ENCODE data around the gene OTUB1. TPM values are rescaled to one million over a fixed set of nuclear protein-coding genes. Genes with fewer than 3 reads are reported as not detected.

Gene OTUB1
- total RNA-seq, 3 donors from 2014 or later (not counting 1 experiment from before 2014, with no cell fraction given), result 73.6 to 88.9 (median 82.4) TPM

DNA sequence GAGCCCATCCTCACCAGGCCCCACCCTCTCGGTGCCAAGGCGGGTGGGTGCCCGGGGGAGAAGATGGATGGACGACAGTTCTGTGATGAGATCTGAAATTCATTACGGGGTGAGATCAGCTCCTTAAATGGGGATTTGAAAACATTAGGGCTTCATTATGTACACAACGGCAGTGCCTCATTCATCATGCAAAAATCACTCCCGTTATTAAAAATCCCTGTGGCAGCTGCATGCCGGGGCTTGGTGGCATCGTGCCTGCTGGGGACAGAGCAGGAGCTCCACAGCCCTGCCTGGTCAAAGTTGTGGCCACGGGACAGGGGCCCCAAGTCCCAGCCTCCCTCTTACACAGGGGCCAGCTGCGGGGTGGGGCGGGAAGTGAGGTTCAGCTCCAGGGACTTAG lies 20.2 kb downstream of the OTUB1 start:
- Mint-ChIP-seq H3K36me3 (no peaks in the 10 kb centered on the region), H3K27ac (no peak overlapping the region), H3K9me3 (peaks cover 0 to 5% of the 10 kb centered on the region in 2 donors), H3K4me3 (no peak overlapping the region), H3K4me1 (peaks cover 13 to 37% of the 10 kb centered on the region in 2 donors), H3K27me3 (ENCODE audit: low read depth in 2 of 2) (peaks cover 22 to 42% of the 10 kb centered on the region in 2 donors)
- intact Hi-C loops (cut with micrococcal nuclease), result no loop called here
- TF ChIP-seq CTCF (IDR thresholded peaks at IDR 0.05), result no peak
- no peaks in the 10 kb centered on the region for H3K36me3 ChIP-seq (ENCODE audit: control insufficient read depth, insufficient read depth, low read length)
- H3K27me3 ChIP-seq (ENCODE audit: control insufficient read depth, insufficient read depth, low read length), result peaks cover 9% of the 10 kb centered on the region
- DNase-seq, result no peak
- H3K4me3 ChIP-seq (ENCODE audit: low read length), result no peak overlapping the region
- H3K9me3 ChIP-seq (ENCODE audit: control insufficient read depth, insufficient read depth, low read length), result peaks cover 3% of the 10 kb centered on the region
- H3K4me1 ChIP-seq (ENCODE audit: control insufficient read depth, insufficient read depth, low read length), result peaks cover 14% of the 10 kb centered on the region
- no peak overlapping the region for H3K27ac ChIP-seq (ENCODE audit: low read length)
- WGBS (ENCODE audit: insufficient coverage), result 80% methylated on average over 12 of the region's 12 CpGs
- ATAC-seq, result no peak

DNA sequence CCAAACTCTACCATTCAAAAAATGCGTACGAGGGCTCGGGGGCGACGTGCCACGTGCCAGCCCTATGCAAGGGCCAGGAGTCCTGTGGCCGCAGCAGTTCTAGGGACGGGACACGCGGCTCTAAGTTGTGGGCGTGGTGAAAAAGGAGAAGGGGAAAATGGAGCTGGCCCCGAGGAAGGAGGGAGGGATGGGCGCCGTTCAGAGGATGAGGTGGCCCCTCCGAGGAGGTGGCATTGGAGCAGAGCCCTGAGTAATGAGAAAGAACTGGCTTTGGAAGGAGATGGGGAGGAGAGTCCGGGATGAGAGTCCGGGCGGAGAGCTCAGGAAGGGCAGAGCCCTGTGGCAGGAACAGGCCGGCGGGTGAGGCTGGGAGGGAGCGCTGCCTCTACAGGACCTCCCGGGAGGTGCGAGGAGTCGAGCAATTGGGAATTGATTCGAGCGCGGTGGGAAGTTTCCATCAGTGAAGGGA lies 21.0 kb downstream of the OTUB1 start:
- DNase-seq, result no peak
- 5% methylated on average over 27 of the region's 27 CpGs for WGBS (ENCODE audit: insufficient coverage)
- H3K27me3 Mint-ChIP-seq (ENCODE audit: low read depth in 2 of 2), result peaks cover 22 to 38% of the 10 kb centered on the region in 2 donors
- peak overlapping the region in 1 of 2 donors; percentile 14 for H3K27ac Mint-ChIP-seq
- H3K9me3 ChIP-seq (ENCODE audit: control insufficient read depth, insufficient read depth, low read length), result peaks cover 3% of the 10 kb centered on the region
- H3K4me1 Mint-ChIP-seq, result peaks cover 13 to 37% of the 10 kb centered on the region in 2 donors
- H3K9me3 Mint-ChIP-seq, result peaks cover 0 to 5% of the 10 kb centered on the region in 2 donors
- no peaks in the 10 kb centered on the region for H3K36me3 ChIP-seq (ENCODE audit: control insufficient read depth, insufficient read depth, low read length)
- intact Hi-C loops (cut with micrococcal nuclease), result no loop called here
- peak overlapping the region; percentile 63 for H3K4me3 Mint-ChIP-seq
- H3K4me3 ChIP-seq (ENCODE audit: low read length), result no peak overlapping the region
- H3K27me3 ChIP-seq (ENCODE audit: control insufficient read depth, insufficient read depth, low read length), result peaks cover 9% of the 10 kb centered on the region
- no peak for TF ChIP-seq CTCF (IDR thresholded peaks at IDR 0.05)
- no peak overlapping the region for H3K27ac ChIP-seq (ENCODE audit: low read length)
- peaks cover 14% of the 10 kb centered on the region for H3K4me1 ChIP-seq (ENCODE audit: control insufficient read depth, insufficient read depth, low read length)
- ATAC-seq, result peak in 1 of 3 donors; percentile 6
- no peaks in the 10 kb centered on the region for H3K36me3 Mint-ChIP-seq

GRCh38 chr11:64007629-64008282 lies 21.5 kb downstream of the OTUB1 start:
- Histone ChIP-seq H3K4me1 (ENCODE audit: control insufficient read depth, insufficient read depth, low read length) (peaks cover 14% of the 10 kb centered on the region), H3K9me3 (ENCODE audit: control insufficient read depth, insufficient read depth, low read length) (peaks cover 3% of the 10 kb centered on the region), H3K4me3 (ENCODE audit: low read length) (no peak overlapping the region), H3K27ac (ENCODE audit: low read length) (no peak overlapping the region), H3K36me3 (ENCODE audit: control insufficient read depth, insufficient read depth, low read length) (no peaks in the 10 kb centered on the region), H3K27me3 (ENCODE audit: control insufficient read depth, insufficient read depth, low read length) (peaks cover 9% of the 10 kb centered on the region)
- Mint-ChIP-seq H3K36me3 (no peaks in the 10 kb centered on the region), H3K9me3 (peaks cover 0 to 5% of the 10 kb centered on the region in 2 donors), H3K4me3 (peak overlapping the region; percentile 63), H3K27me3 (ENCODE audit: low read depth in 2 of 2) (peaks cover 22 to 35% of the 10 kb centered on the region in 2 donors), H3K4me1 (peaks cover 13 to 37% of the 10 kb centered on the region in 2 donors), H3K27ac (peak overlapping the region in 1 of 2 donors; percentile 14)
- TF ChIP-seq CTCF (IDR thresholded peaks at IDR 0.05), result no peak
- peak in 1 of 2 donors; percentile 28 for DNase-seq
- intact Hi-C loops (cut with micrococcal nuclease), result no loop called here
- peak; percentile 60 to 78 (median 67) for ATAC-seq
- WGBS (ENCODE audit: insufficient coverage), result 13% methylated on average over 40 of the region's 40 CpGs

Data from natural killer cell (primary cell).